Ishikawa (cell line): ENCODE results near the gene MARCHF3.

Experiments used
- EP300 ChIP-seq: IDR thresholded peaks from 2 replicates; pipeline ENCODE4 v1.6.1; 2012; ENCODE audit warnings: borderline replicate concordance
- FOXM1 ChIP-seq: IDR thresholded peaks from 2 replicates; pipeline ENCODE4 v1.6.1; 2012; ENCODE audit warnings: low read depth, borderline replicate concordance
- MAX ChIP-seq: IDR thresholded peaks from 2 replicates; pipeline ENCODE4 v1.6.1; 2012
- NFIC ChIP-seq: IDR thresholded peaks from 2 replicates; pipeline ENCODE4 v1.6.1; 2012
- RAD21 ChIP-seq: IDR thresholded peaks from 2 replicates; pipeline ENCODE4 v1.6.1; 2012; ENCODE audit warnings: low read depth
- REST ChIP-seq: IDR thresholded peaks from 2 replicates; pipeline ENCODE4 v1.6.1; 2012; ENCODE audit warnings: low read depth, mild to moderate bottlenecking
- TAF1 ChIP-seq: IDR thresholded peaks from 2 replicates; pipeline ENCODE4 v1.6.1; 2012; ENCODE audit warnings: low read depth, mild to moderate bottlenecking
- TCF12 ChIP-seq: IDR thresholded peaks from 2 replicates; pipeline ENCODE4 v1.6.1; 2012; ENCODE audit warnings: low read depth
- TEAD4 ChIP-seq: IDR thresholded peaks from 2 replicates; pipeline ENCODE4 v1.6.1; 2012
- YY1 ChIP-seq: IDR thresholded peaks from 2 replicates; pipeline ENCODE4 v1.6.1; 2012; ENCODE audit warnings: low read depth

- TF ChIP-seq RAD21 (no peak), EP300 (no peak), MAX (no peak), YY1 (no peak), TAF1 (no peak), REST (no peak), FOXM1 (no peak), TCF12 (no peak), TEAD4 (no peak), NFIC (no peak)
Observed at GRCh38 chr5:126884269-126884819, 146.0 kb downstream of the MARCHF3 start.
